GM21528 (cell line): ENCODE results near the gene PWWP2B.
"Not testable (repeated sequence)": the region's sequence is repeated elsewhere in the genome, so short reads cannot be mapped to it uniquely, and the experiment has no call there.

Experiments
- ATAC-seq: cut with Tn5 transposase; IDR thresholded peaks from one replicate; pipeline ENCODE4 v1.9.1; 2021; ENCODE audit warnings: mild to moderate bottlenecking, moderate library complexity; ENCODE audit not compliant: unreplicated experiment, low FRiP score

PWWP2B gene

DNA sequence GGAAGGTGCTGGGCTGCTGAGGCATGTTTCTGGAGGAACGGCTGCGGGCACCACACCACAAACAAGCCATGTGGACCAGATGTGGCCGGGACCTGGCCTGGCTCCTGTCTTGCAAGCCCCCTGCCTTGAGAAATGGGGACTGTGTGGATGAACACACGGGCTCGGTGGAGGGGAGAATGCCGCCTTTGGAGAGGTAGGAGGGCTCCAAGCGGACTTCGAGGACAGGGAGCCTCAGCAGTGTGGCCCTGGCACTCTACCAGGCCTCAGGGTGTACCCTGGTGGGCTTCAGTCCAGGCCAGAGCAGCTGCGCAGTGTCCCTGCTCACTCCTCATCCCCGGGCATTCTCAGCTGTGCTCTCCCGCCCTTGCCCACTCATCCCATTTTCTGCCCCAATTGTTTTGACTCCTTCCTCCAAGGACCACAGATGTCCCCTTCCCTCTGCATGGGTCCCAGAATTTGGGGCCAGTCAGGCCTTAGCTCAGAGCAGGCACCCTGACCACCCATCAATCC lies 31.5 kb downstream of the PWWP2B start:
- ATAC-seq, result no peak

- ATAC-seq, result no peak
Observed at GRCh38 chr10:132429281-132430230, 32.6 kb downstream of the PWWP2B start.

- no peak for ATAC-seq
Observed at GRCh38 chr10:132430231-132430743, 33.3 kb downstream of the PWWP2B start.

- ATAC-seq, result no peak
Observed at GRCh38 chr10:132430861-132431271, 33.9 kb downstream of the PWWP2B start.

DNA sequence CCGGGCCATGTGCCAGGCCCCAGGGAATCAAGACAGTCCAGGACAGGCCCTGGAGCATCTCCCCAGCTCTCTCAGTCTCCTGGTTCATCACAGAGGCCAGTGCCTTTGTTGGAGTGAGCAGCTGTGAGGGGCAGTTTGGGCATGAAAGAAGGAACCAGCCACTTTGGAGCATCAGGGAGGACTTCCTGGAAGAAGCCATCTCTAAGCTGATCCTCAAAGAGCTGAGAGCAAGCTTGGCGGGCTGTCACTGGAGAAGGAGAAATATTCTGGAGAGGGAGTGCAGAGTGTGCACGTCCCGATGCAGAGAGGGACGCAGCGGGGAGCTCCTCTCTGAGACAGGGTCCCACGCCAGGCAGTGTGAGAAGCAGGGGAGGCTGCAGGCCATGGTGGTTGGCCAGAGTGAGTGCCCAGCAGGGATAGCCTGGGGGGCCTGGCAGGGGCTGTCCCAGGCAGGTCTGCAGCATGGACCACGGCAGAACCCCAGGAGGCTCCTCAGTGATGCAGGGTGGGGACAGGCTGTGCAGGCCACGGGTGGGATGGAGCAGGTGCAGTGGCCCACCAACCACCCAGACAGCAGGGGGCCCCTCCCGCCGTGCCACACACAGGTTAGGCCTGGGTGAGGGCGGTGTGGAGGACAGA lies 34.7 kb downstream of the PWWP2B start:
- ATAC-seq, result no peak

DNA sequence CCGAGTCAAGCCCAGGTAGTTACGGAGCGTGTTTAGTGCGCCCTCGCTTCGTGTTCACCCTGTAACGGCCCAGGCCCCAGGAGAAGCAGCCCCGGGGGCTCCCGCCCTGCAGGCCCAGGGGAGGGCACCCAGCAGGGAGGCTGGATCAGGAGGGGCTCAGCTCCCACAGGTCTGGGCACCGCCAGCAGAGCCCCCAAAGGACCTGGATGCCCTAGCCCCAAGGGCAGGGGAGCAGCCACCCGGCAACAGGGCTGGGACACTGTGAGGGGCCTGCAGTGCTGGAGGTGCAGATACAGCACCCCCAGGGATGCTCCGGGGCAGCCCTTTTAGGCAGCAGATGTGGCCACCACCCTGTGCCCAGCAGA lies 35.2 kb downstream of the PWWP2B start:
- no peak for ATAC-seq

- ATAC-seq, result no peak
Observed at GRCh38 chr10:132433671-132434340, 36.8 kb downstream of the PWWP2B start.

DNA sequence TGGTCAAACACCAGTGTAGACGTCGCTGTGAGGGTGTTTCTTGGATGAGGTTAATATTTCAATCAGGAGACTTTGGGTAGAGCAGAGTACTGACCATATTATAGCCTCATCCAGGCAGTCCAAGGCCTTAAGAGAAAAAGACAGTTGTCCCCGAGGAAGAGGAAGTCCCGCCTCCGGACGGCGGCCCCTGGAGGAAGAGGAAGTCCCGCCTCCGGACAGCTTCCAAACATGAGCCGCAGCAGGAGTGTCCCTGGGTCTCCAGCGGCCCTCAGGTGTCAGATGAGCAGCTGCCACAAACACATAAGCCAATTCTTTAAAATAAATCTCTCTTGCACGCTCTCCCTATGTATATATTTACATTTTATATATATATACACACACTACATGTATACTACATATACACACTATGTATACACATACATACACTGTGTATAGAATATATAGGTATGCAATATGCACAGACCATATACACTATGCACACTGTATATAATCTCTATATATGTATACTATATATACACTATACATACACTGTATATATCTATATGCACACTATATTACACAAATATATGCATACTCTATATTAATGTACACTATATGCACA lies 37.5 kb downstream of the PWWP2B start:
- no peak for ATAC-seq

DNA sequence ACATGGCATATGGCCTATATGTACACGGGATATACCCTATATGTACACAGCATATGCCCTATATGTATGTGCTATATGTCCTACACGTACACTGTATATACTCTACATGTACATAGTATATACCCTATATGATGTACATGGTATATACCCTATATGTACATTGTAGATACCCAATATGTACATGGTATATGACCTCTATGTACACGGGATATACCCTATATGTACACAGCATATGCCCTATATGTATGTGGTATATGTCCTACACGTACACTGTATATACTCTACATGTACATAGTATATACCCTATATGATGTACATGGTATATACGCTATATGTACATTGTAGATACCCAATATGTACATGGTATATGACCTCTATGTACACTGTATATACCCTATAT lies 38.3 kb downstream of the PWWP2B start:
- ATAC-seq, result not testable (repeated sequence)

DNA sequence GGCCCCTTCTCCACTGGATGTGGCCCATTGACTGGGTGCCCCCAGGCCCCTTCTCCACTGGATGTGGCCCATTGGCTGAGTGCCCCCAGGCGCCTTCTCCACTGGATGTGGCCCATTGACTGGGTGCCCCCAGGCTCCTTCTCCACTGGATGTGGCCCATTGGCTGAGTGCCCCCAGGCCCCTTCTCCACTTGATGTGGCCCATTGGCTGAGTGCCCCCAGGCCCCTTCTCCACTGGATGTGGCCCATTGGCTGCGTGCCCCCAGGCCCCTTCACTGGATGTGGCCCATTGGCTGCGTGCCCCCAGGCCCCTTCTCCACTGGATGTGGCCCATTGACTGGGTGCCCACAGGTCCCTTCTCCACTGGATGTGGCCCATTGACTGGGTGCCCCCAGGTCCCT lies 39.1 kb downstream of the PWWP2B start:
- not testable (repeated sequence) for ATAC-seq

DNA sequence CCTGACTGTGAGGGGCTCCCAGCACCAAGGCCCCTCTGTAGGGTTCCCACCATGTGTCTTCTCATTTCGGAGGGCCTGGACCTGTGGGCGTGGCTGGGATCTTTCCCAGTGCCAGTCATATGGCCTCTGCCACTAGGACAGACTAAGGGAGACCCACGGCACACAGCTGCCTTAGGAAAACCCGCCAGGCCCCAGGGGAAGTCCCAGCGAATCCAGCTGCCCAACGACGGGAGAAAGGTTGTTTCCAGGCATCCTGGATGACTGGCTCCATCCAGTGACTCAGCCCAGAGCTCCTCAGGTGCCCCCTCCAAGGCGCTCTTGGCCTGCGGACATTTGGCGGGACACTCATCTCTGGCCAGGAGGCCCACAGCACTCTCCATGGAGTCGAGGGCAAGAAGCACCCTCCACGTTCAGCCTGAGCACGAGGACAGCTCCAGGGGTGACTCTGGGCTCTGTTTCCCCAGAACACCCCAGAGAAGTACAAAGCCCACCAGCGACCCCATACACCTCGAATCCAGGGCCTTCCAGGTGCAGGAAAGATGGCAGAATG lies 39.9 kb downstream of the PWWP2B start:
- ATAC-seq, result no peak

GRCh38 chr10:132437541-132437950 lies 40.5 kb downstream of the PWWP2B start:
- no peak for ATAC-seq

GRCh38 chr10:132438091-132439024 lies 41.4 kb downstream of the PWWP2B start:
- no peak for ATAC-seq

DNA sequence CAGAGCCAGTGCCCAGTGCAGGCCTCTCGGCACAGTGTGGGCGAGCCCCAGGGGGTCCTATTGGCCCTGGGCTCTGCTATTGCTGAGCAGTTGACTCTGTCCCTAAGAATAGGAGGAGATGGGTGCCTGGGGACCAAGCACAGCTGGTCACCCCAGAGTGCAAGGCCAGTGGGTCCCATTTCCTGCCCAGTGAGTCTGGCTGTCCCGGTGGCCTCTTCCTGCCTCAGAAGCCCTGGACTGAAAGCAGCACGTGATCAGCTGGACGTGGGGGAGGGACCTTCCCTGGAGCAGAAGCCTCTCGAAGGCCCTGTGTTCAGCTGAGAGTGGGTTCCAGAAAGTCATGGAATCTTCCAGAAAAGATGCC lies 42.0 kb downstream of the PWWP2B start:
- no peak for ATAC-seq

DNA sequence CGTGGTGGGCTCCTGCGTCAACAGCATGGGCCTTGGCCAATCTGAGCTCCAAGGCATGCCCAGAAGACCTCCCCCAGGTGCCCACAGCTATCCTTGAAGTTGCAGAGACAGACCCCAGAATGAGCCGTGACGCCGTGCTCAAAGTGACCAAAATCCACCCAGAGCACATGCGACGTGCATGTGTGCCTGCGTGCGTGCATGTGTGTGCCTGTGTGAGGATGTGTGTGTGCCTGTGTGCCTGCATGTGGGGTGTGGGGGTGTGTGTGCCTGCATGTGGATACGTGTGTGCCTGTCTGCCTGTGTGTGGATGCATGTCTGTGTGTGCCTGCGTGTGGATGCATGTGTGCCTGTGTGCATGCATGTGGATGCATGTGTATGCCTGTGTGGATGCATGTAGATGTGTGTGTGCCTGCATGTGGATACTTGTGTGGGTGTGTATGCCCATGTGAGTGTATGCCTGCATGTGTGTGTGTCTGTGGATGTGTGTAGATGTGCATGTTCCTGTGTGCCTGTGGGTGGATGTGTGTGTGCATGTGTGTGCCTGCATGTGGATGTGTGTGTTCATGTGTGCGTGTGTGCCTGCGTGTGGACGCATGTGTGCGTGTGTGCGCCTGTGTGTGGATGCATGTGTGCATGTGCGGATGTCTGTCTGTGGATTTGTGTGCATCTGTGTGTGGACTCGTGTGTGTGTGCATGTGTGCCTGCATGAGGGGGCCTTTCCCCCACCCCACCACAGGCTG lies 42.6 kb downstream of the PWWP2B start:
- no peak for ATAC-seq

DNA sequence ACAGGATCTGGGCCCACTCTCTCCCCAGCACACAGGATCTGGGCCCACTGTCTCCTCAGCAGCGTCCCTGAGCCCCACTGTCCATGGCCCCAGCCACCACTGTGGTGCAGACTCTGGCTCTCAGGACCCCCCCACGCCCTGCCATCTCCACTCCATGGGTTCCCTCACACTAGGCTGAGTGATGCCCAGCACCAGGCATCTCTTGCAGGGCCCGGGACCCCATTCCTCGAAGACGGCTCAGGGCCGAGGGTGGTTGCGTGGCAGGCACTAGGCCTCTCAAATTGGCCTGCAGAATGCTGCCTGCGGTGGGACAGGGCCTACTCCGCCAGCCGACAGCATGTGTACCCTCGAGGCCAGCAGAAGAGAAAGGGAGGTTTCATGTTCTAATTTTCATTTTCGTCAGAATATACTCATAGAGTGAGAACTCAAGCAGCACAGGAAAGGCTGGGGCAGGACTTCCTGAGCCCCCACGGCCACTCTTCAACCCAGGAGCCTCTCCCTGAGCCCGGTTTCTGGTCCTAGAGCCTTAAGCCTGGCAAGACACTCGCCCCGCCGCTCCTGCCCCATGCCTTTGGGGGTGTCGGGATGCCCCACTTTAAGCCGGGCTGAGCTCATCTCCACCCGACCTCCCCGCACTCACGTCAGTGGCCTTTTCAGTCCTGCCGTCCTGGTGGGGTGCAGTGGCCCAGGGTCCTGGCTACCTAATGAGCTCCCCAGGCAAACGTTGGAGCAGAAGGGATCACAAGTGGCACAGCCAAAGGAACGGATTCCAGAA lies 44.0 kb downstream of the PWWP2B start:
- ATAC-seq, result no peak

DNA sequence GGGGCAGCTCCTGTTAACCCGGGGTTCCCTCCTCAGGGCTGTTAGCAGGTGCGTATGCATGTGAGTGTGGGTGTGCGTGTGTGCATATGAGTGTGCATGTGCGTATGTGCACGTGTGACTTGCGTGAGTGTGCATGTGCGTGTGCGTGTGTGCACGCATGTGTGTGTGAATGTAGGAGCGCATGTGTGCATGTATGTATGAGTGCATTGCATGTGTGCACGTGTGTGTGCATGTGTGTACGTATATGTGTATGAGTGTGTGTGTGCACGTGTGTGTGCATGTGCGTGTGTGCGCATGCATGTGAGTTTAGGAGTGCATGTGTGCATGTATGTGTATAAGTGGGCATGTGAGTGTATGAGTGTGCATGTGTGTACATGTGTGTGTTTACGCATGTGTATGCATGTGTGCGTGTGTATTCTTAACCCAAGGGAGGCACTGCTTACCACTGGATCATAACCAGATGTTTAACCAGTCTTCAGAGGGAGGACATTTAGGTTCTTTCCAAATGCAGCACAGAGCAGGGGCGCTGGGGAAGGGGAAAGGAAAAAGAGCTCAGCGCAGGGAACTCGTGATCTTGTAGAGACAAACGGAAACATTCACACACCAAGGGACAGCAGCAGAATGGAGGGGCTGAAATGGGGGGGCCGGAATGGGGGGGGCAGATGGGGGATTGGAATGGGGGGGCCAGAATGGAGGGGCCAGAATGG lies 45.0 kb downstream of the PWWP2B start:
- ATAC-seq, result no peak
